ENCODE measurements around the gene SLC10A7.
A peak's percentile ranks its signal among the peaks of the same experiment; 100 is the strongest.

Gene SLC10A7

GRCh38 chr4:146349306-146349705, 172.4 kb downstream of the SLC10A7 start:
- DNase-seq (ENCODE audit: low spot score) = no peak

GRCh38 chr4:146347822-146348221, 173.9 kb downstream of the SLC10A7 start:
- no peak for DNase-seq (ENCODE audit: low spot score)

- no peak for DNase-seq (ENCODE audit: low spot score)
Observed at GRCh38 chr4:146346276-146346675, 175.5 kb downstream of the SLC10A7 start.

GRCh38 chr4:146343776-146344175, 178.0 kb downstream of the SLC10A7 start:
- DNase-seq (ENCODE audit: low spot score) = no peak

- no peak for DNase-seq (ENCODE audit: low spot score)
Observed at GRCh38 chr4:146343199-146343598, 178.5 kb downstream of the SLC10A7 start.

GRCh38 chr4:146342600-146343192, 179.0 kb downstream of the SLC10A7 start:
- peak; percentile 52 for DNase-seq (ENCODE audit: low spot score)

- DNase-seq (ENCODE audit: low spot score) = peak; percentile 31
Observed at GRCh38 chr4:146340798-146341197, 180.9 kb downstream of the SLC10A7 start.

- DNase-seq (ENCODE audit: low spot score) = no peak
Observed at GRCh38 chr4:146338512-146338911, 183.2 kb downstream of the SLC10A7 start.

GRCh38 chr4:146336410-146336807, 185.3 kb downstream of the SLC10A7 start:
- no peak for DNase-seq (ENCODE audit: low spot score)

- DNase-seq (ENCODE audit: low spot score) = peak; percentile 15
Observed at GRCh38 chr4:146335763-146336409, 185.9 kb downstream of the SLC10A7 start.

GRCh38 chr4:146334862-146335449, 186.8 kb downstream of the SLC10A7 start:
- no peak for DNase-seq (ENCODE audit: low spot score)

- no peak for DNase-seq (ENCODE audit: low spot score)
Observed at GRCh38 chr4:146333895-146334262, 187.9 kb downstream of the SLC10A7 start.

GRCh38 chr4:146333187-146333894, 188.4 kb downstream of the SLC10A7 start:
- DNase-seq (ENCODE audit: low spot score) = peak; percentile 44

GRCh38 chr4:146330392-146330791, 191.3 kb downstream of the SLC10A7 start:
- DNase-seq (ENCODE audit: low spot score) = no peak

GRCh38 chr4:146329050-146329716, 192.6 kb downstream of the SLC10A7 start:
- DNase-seq (ENCODE audit: low spot score) = no peak

- no peak for DNase-seq (ENCODE audit: low spot score)
Observed at GRCh38 chr4:146327859-146328650, 193.7 kb downstream of the SLC10A7 start.

- DNase-seq (ENCODE audit: low spot score) = no peak
Observed at GRCh38 chr4:146318894-146319293, 202.8 kb downstream of the SLC10A7 start.

GRCh38 chr4:146317783-146318182, 204.0 kb downstream of the SLC10A7 start:
- no peak for DNase-seq (ENCODE audit: low spot score)

GRCh38 chr4:146315184-146315583, 206.6 kb downstream of the SLC10A7 start:
- DNase-seq (ENCODE audit: low spot score) = no peak

- DNase-seq (ENCODE audit: low spot score) = no peak
Observed at GRCh38 chr4:146311238-146311970, 210.3 kb downstream of the SLC10A7 start.

All from LoVo (cell line).